22Rv1 (cell line): ENCODE measurements around the gene SMAD5.

Experiments
- H3K27ac ChIP-seq: fragments of 450-650 bp; 2 replicates; pipeline ENCODE4 v1.5.1; 2017
- ZFX ChIP-seq: fragments of 450-650 bp; IDR thresholded peaks from 2 replicates; pipeline ENCODE4 v1.6.1; 2017; ENCODE audit warnings: antibody characterized with exemption, borderline replicate concordance
- TF ChIP-seq, protein P1 (sequence below): fragments of 450-650 bp; IDR thresholded peaks from 2 replicates; pipeline ENCODE4 v1.5.1; 2017; ENCODE audit warnings: mild to moderate bottlenecking

SMAD5 gene

DNA sequence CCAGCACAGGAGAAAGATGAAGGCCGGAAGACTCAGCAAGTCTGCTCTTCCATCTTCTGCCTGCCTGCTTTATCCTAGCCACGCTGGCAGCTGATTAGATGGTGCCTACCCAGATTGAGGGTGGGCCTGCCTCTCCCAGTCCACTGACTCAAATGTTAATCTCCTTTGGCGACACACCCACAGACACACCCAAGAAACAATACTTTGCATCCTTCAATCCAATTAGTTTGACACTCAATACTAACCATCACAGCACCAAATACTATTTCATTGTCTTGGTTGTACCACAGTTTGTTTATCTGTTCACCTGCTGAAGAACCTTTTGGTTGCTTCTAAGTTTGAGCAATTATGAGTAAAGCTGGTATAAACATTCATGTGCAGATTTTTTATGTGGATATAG, 36.6 kb downstream of the SMAD5 start:
- no peak for TF ChIP-seq ZFX
- TF ChIP-seq, protein P1, sequence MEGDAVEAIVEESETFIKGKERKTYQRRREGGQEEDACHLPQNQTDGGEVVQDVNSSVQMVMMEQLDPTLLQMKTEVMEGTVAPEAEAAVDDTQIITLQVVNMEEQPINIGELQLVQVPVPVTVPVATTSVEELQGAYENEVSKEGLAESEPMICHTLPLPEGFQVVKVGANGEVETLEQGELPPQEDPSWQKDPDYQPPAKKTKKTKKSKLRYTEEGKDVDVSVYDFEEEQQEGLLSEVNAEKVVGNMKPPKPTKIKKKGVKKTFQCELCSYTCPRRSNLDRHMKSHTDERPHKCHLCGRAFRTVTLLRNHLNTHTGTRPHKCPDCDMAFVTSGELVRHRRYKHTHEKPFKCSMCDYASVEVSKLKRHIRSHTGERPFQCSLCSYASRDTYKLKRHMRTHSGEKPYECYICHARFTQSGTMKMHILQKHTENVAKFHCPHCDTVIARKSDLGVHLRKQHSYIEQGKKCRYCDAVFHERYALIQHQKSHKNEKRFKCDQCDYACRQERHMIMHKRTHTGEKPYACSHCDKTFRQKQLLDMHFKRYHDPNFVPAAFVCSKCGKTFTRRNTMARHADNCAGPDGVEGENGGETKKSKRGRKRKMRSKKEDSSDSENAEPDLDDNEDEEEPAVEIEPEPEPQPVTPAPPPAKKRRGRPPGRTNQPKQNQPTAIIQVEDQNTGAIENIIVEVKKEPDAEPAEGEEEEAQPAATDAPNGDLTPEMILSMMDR, result no peak

DNA sequence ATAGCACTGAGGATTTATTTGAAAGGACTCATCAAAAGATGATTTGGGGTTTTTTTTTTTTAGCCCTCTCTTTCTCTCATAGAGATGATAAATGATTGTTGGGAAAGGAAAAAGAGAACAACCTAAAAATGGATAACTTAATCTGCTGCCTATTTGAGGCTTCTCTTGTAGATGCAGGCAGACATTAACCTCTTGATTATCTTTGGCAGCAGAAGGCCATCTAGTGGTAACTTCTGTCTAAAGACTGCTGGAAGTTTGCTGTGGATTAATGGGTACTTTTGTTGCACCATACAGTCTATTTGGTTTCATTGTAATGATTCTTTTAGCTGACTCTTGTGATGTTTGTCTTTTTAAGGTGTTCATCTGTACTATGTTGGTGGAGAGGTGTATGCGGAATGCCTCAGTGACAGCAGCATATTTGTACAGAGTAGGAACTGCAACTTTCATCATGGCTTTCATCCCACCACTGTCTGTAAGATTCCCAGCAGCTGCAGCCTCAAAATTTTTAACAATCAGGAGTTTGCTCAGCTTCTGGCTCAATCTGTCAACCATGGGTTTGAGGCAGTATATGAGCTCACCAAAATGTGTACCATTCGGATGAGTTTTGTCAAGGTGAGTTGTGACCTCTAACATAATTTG, 41.5 kb downstream of the SMAD5 start:
- TF ChIP-seq, protein P1, result peak; percentile 81
- no peak for TF ChIP-seq ZFX
- H3K27ac ChIP-seq, result no peak overlapping the region

More for the DNA sequence above, 36.6 kb downstream of the SMAD5 start:
- H3K27ac ChIP-seq, result no peak overlapping the region

DNA sequence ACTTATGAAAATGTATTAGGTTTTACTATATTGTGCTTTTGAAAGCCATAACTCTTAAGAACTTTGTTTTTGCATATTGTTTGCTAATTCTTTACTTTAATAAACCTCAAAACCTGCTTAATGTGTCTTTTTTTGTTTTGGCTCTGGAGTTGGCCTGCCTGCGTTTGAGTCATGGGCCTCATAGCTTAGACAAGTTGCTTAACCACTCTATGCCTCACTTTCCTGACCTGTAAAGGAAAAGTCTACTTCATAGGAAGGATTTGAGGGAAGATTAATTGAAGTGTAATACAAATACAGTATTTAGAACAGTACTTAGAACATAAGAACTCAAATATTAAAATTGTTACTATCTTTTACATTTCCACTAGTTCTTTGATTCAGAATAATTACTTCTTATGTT, 50.0 kb downstream of the SMAD5 start:
- H3K27ac ChIP-seq, result no peak overlapping the region
- no peak for TF ChIP-seq ZFX
- TF ChIP-seq, protein P1, result no peak

DNA sequence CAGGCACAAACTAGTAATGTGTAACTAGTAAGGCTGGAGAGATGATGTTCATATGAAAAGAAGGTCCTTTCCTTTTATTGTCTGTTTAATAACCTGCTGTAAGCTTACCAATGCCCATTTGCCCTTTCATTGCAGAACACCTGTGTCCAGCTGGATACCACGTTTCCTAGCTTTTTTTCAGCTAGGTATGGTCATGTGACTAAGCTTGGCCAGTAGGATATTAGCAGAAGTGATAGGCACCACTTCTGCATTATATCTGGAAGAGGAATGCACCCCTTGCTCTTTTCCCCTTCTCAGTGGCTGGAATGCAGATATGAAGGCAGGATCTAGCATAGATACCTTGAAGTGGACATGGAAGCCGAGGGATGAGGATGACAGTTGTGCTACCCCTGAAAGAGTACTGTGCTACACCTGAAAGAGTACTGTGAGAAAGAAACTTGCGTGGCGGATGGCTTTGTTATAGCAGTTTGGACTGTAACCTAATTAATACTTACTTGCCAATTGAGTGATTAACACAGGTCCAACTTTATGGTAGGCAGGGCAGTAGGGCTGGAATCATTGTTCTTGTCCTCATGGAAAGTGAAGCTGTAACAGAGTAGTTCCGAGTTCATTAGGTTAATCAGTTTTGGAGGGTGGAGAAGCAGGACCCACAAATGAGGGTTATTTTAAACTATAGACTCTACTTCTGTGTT, 53.5 kb downstream of the SMAD5 start:
- no peak overlapping the region for H3K27ac ChIP-seq
- no peak for TF ChIP-seq ZFX
- TF ChIP-seq, protein P1, result no peak

DNA sequence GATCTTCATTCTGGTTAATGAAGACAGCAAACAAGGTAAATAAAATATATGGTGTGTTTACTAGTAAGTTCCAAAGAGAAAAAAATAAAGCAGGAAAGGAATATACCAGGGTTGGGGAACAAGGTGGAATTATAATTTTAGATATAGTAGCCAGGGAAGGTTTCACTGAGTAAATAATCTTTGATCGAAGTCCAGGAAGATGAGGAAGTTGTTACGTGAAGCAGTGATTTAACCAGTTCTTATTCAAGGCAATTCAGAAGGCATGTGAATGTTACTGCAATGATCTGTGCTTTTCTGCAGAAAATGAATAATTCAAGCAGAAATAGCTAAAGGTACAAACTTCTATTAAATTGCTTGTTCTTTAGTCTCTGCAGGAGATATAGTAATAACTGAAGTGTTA, 54.2 kb downstream of the SMAD5 start:
- no peak overlapping the region for H3K27ac ChIP-seq
- TF ChIP-seq, protein P1, result no peak

DNA sequence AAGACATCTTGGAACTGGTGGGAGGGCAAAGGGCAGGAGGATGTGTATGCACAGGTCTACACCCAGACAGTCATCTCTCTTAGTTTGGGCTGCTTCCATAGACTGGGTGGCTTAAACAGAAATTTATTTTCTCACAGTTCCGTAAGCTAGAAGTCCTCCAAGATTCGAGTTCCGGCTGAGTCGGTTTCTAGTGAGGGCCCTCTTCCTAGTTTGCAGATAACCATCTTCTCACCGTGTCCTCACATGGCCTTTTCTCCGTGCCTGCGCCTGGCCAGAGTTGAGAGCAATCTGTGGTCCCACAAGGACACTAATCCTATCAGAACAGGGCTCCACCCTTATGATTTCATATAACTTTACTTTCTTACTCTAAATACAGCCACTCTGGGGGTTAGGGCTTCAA, 56.2 kb downstream of the SMAD5 start:
- H3K27ac ChIP-seq, result no peak overlapping the region
- no peak for TF ChIP-seq ZFX
- TF ChIP-seq, protein P1, result no peak

DNA sequence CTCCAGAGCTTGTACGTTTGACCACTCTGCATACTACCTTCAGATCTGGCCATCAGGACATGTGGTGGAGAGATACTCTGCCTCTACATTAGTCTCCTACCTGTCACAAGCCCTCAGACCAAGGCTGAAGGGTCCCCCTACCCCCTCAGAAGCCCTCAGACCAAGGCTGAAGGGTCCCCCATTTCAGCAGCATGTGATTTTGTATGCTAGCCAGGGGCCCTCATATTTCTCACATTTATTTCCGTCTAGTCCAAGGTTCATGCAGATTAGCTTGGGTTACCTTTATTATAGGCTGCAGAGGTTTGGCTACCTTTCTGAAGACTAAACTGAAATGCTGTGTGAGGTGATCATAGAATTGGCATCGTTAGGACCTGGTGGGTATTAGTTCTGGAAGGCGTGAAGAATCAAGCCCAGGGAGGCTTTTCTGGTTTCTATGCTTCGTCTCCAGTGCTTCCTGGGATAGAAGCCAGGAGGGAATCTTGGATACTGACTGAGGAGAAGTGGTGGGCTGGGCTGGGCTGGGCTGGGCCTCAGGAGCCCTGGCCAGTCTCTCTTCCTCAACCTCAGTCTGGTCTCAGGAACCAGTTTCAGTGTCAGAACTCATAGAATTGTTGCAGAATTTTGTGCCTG, 57.6 kb downstream of the SMAD5 start:
- no peak overlapping the region for H3K27ac ChIP-seq
- no peak for TF ChIP-seq ZFX
- TF ChIP-seq, protein P1, result no peak
